ENCODE measurements around the gene BLTP2.
A peak's percentile ranks its signal among the peaks of the same experiment; 100 is the strongest.

The BLTP2 gene

DNA sequence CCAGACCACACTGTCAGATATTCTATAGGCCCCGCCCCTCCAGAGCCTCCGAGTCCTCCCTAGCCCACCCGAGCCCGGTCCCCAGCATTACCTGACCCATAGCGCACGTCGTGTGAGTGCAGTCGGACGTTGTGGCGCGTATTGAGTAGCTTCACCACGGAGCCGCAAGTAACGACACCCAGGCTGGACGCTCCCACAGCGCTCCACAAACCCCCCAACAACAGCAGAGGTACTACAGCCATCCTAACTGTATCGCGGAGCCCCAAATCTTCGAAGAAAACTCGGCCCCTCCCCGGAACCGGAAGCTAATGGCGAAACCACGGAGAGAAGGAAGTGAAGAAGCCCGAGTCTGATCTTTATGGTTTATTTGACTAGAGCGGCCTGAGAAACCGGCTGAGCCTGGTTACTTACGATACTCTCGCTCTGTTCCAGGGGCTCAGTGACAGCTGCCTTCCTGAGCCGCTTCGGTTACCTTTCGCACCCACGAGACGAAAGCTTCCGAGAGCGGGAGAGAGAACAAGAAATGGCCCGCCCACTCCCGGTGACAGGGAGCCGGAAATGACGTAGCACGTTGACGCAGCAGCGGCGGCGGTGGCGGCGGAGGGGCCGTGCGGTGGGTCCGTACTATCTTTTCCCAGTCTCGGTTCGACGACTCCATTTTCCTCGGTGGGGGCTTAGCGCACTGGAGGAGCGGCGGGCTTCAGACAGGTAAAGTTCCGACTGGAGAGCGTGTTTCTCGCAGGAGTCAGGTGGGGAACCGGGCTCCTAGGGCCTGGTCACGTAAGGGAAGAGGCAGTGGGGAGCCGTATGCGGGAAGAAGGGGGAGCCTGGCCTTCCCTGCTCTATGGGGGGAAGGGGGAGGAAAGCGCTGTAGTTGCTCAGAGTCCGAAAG is 16.9 kb upstream of the BLTP2 start, which contains the start of the genes SDF2 and SUPT6H:
Gene SDF2 (minus strand): TSS at position 272 of the 892 bp plus-strand sequence. CDS start 30 bp downstream, at position 242.
Gene SUPT6H (plus strand): TSS at position 571 of the 892 bp plus-strand sequence. CDS start 11,197 bp downstream, outside the sequence.
- TF ChIP-seq, protein P1, sequence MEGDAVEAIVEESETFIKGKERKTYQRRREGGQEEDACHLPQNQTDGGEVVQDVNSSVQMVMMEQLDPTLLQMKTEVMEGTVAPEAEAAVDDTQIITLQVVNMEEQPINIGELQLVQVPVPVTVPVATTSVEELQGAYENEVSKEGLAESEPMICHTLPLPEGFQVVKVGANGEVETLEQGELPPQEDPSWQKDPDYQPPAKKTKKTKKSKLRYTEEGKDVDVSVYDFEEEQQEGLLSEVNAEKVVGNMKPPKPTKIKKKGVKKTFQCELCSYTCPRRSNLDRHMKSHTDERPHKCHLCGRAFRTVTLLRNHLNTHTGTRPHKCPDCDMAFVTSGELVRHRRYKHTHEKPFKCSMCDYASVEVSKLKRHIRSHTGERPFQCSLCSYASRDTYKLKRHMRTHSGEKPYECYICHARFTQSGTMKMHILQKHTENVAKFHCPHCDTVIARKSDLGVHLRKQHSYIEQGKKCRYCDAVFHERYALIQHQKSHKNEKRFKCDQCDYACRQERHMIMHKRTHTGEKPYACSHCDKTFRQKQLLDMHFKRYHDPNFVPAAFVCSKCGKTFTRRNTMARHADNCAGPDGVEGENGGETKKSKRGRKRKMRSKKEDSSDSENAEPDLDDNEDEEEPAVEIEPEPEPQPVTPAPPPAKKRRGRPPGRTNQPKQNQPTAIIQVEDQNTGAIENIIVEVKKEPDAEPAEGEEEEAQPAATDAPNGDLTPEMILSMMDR (IDR thresholded peaks at IDR 0.05): no peak

GRCh38 chr17:28657756-28658155 is 12.8 kb upstream of the BLTP2 start:
- TF ChIP-seq, protein P1 (IDR thresholded peaks at IDR 0.05): no peak

- TF ChIP-seq, protein P1 (IDR thresholded peaks at IDR 0.05): no peak
Observed at GRCh38 chr17:28655160-28655559, 10.2 kb upstream of the BLTP2 start.

GRCh38 chr17:28648698-28649097 is 3.7 kb upstream of the BLTP2 start:
- TF ChIP-seq, protein P1 (IDR thresholded peaks at IDR 0.05): no peak

DNA sequence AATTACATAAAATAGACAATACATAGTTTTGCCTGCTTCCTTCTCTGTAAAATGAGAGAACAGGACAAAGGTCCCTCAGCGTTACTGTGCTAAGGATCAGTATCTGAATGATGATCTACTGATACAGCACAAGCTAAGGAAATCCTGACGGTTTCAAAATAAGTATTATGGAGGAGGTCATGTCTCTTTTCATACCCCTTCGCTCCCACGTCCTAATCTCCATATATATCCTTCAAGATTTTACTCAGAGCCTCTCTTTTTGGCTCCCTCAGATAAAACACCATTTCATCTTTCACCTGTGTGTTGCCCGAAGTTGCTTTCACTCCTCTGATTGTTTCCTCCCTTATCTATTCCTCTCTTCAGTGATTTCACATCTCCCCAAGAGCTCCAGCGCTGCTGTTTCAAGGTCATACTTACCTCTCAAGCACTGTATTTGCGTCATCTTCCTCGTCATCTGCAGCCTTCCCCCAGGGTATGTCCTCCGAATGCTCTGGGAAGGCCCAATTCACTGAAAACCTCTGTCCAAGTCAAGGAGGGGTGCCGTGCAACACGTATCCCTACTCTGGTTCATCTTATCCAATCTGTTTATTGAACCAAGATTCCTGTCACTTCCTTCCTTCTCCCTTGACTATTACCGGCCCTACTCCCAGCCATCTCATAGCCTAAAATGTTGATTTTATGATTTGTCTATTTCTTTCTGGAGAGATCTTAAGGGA is 1.2 kb upstream of the BLTP2 start:
- TF ChIP-seq, protein P1 (IDR thresholded peaks at IDR 0.05): no peak

DNA sequence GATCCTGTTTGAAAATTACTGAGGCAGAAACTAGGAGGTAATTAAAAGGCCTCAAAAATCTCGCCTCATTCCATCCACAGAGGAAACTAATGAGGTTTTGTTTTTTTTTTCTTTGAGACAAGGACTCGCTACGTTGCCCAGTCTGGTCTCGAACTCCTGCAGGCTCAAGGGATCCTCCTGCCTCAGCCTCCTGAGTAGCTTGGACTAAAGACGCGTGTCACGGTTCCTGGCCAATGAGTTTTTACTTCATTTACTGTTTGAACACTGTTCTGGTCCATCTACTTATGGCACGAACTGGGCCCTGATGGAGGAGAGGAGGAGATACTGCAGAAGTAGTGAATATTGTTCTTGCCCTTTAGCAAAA is 600 bp upstream of the BLTP2 start:
- TF ChIP-seq, protein P1 (IDR thresholded peaks at IDR 0.05): no peak

- TF ChIP-seq, protein P1 (IDR thresholded peaks at IDR 0.05): peak; percentile 36; the same call in 1 of the 2 replicates
Observed at GRCh38 chr17:28643983-28644786, 773 bp downstream of the BLTP2 start.

All from LNCAP (cell line).